IMR-90 (cell line): Measurements from ENCODE around the gene PPP1R14B. TPM values are rescaled to one million over a fixed set of nuclear protein-coding genes. Genes with fewer than 3 reads are reported as not detected.

Experiments
- ATAC-seq: fragments of 200-7000 bp; cut with Tn5 transposase; 2 replicates; pipeline ENCODE4 v1.9.1; 2020; ENCODE audit warnings: low read depth, mild to moderate bottlenecking, moderate library complexity
- BruUV-seq: library from RNA; stranded (reverse); fragments of 400-500 nt; replicated peaks from 2 replicates; lab custom pipeline; 2021; lab: Mats Ljungman, UMichigan
- CTCF ChIA-PET: fragments of 300-600 bp; formaldehyde crosslinking; extraction: SDS; loops from one replicate; lab custom pipeline; 2021; ENCODE audit warnings: antibody characterized with exemption; lab: Yijun Ruan, JAX
- POLR2A ChIA-PET: fragments of 300-600 bp; sonication (Branson Sonifier 250); formaldehyde crosslinking; loops from one replicate; lab custom pipeline; 2022; ENCODE audit warnings: antibody characterized with exemption; ENCODE audit not compliant: unreplicated experiment; lab: Charles Lee
- DNase-seq: peaks from one replicate; pipeline ENCODE4 v3.0.0; 2013
- H2AFZ ChIP-seq: replicated peaks from 2 replicates; pipeline ENCODE3; 2013; ENCODE audit warnings: low read length, mild to moderate bottlenecking; ENCODE audit not compliant: poor library complexity
- H2AK5ac ChIP-seq: 2 replicates; pipeline ENCODE4 v1.6.1; 2013; ENCODE audit warnings: low read depth, low read length, inconsistent platforms
- H2AK9ac ChIP-seq: replicated peaks from 2 replicates; pipeline ENCODE3; 2013; ENCODE audit warnings: mild to moderate bottlenecking, low read depth, low read length, moderate library complexity; ENCODE audit not compliant: poor library complexity
- H2BK120ac ChIP-seq: 2 replicates; pipeline ENCODE4 v1.6.1; 2013; ENCODE audit warnings: low read depth, low read length, inconsistent platforms
- H2BK15ac ChIP-seq: 3 replicates; pipeline ENCODE4 v1.6.1; 2013; ENCODE audit warnings: low read depth, low read length, inconsistent platforms
- H2BK20ac ChIP-seq: 2 replicates; pipeline ENCODE4 v1.6.1; 2013; ENCODE audit warnings: low read depth, mild to moderate bottlenecking, inconsistent platforms, low read length, moderate library complexity
- H2BK5ac ChIP-seq: 2 replicates; pipeline ENCODE4 v1.6.1; 2013; ENCODE audit warnings: mild to moderate bottlenecking, low read depth, low read length, inconsistent platforms; ENCODE audit not compliant: poor library complexity, severe bottlenecking
- H3K14ac ChIP-seq: replicated peaks from 2 replicates; pipeline ENCODE4 v1.6.1; 2013; ENCODE audit warnings: low read depth, low read length, inconsistent platforms
- H3K18ac ChIP-seq: 2 replicates; pipeline ENCODE4 v1.6.1; 2013; ENCODE audit warnings: low read depth, low read length, control low read depth
- H3K23ac ChIP-seq: 2 replicates; pipeline ENCODE4 v1.6.1; 2013; ENCODE audit warnings: low read depth, low read length, inconsistent platforms
- H3K27ac ChIP-seq: 2 replicates; pipeline ENCODE4 v1.5.1; 2013; ENCODE audit warnings: mild to moderate bottlenecking, control low read depth, low read length; ENCODE audit not compliant: insufficient read depth
- H3K27me3 ChIP-seq: 2 replicates; pipeline ENCODE4 v1.6.1; 2013; ENCODE audit warnings: low read length; ENCODE audit not compliant: control insufficient read depth, insufficient read depth
- H3K36me3 ChIP-seq: 2 replicates; pipeline ENCODE4 v1.6.1; 2013; ENCODE audit warnings: low read length, mixed read lengths; ENCODE audit not compliant: control insufficient read depth, insufficient read depth
- H3K4ac ChIP-seq: 2 replicates; pipeline ENCODE4 v1.6.1; 2013; ENCODE audit warnings: low read depth, low read length, inconsistent platforms
- H3K4me1 ChIP-seq: 2 replicates; pipeline ENCODE4 v1.6.1; 2013; ENCODE audit warnings: low read length, mixed read lengths; ENCODE audit not compliant: control insufficient read depth, insufficient read depth
- H3K4me2 ChIP-seq: 2 replicates; pipeline ENCODE4 v1.6.1; 2013; ENCODE audit warnings: low read depth, mild to moderate bottlenecking, control low read depth, low read length, moderate library complexity
- H3K4me3 ChIP-seq: 2 replicates; pipeline ENCODE4 v1.5.1; 2013; ENCODE audit warnings: low read depth, mild to moderate bottlenecking, control low read depth, low read length, moderate library complexity; ENCODE audit not compliant: insufficient read depth
- H3K56ac ChIP-seq: 2 replicates; pipeline ENCODE4 v1.6.1; 2013; ENCODE audit warnings: low read length, inconsistent platforms; ENCODE audit not compliant: insufficient read depth; ENCODE audit errors: extremely low read depth
- H3K79me1 ChIP-seq, 2 experiments: 2 replicates each; pipeline ENCODE4 v1.6.1; 2013; ENCODE audit warnings: low read length in 2 of 2, inconsistent platforms in 1 of 2, low read depth in 1 of 2
- H3K9ac ChIP-seq: 2 replicates; pipeline ENCODE4 v1.6.1; 2013; ENCODE audit warnings: low read depth, low read length, control low read depth
- H3K9me1 ChIP-seq: 2 replicates; pipeline ENCODE4 v1.6.1; 2013; ENCODE audit warnings: low read length, inconsistent platforms; ENCODE audit not compliant: insufficient read depth
- H3K9me3 ChIP-seq: 2 replicates; pipeline ENCODE4 v1.6.1; 2013; ENCODE audit warnings: low read length; ENCODE audit not compliant: control insufficient read depth, insufficient read depth
- H4K20me1 ChIP-seq: 2 replicates; pipeline ENCODE4 v1.6.1; 2013; ENCODE audit warnings: low read length, inconsistent platforms; ENCODE audit not compliant: insufficient read depth
- H4K5ac ChIP-seq: 2 replicates; pipeline ENCODE4 v1.6.1; 2013; ENCODE audit warnings: mild to moderate bottlenecking, low read depth, low read length, control low read depth
- H4K8ac ChIP-seq, 2 experiments: 2 replicates each; pipeline ENCODE4 v1.6.1; 2013; ENCODE audit warnings: low read depth in 2 of 2, low read length in 2 of 2, control low read depth in 1 of 2, inconsistent platforms in 1 of 2
- H4K91ac ChIP-seq: 2 replicates; pipeline ENCODE4 v1.6.1; 2013; ENCODE audit warnings: low read depth, low read length, inconsistent platforms; ENCODE audit not compliant: insufficient read depth
- MAFK ChIP-seq: IDR thresholded peaks from 2 replicates; pipeline ENCODE4 v1.6.1; 2012; ENCODE audit warnings: low read depth, low read length, improper control_type of control experiment
- MAZ ChIP-seq: IDR thresholded peaks from 2 replicates; pipeline ENCODE4 v1.6.1; 2012; ENCODE audit warnings: low read depth, mild to moderate bottlenecking, low read length, improper control_type of control experiment, moderate library complexity, borderline replicate concordance
- MXI1 ChIP-seq: IDR thresholded peaks from 2 replicates; pipeline ENCODE4 v1.6.1; 2012; ENCODE audit warnings: low read depth, mild to moderate bottlenecking, low read length, moderate library complexity, borderline replicate concordance
- USF2 ChIP-seq: fragments of 150-350 bp; IDR thresholded peaks from 2 replicates; pipeline ENCODE4 v1.6.1; 2017; ENCODE audit warnings: mild to moderate bottlenecking, antibody characterized with exemption, low read length, low read depth
- WGBS, 2 experiments: methylation state at CpG; one replicate each; pipeline versions ENCODE4 v1.1.5 to v1.1.7; 2013; ENCODE audit warnings: missing lambda C conversion rate in 2 of 2; ENCODE audit not compliant: insufficient read length in 1 of 2; ENCODE audit errors: extremely low coverage in 2 of 2; 5-methylcytosine and 5-hydroxymethylcytosine counted together
- dilution Hi-C: fragments of 300-500 bp; cut with HindIII; formaldehyde crosslinking; loops from one replicate; pipeline ENCODE4 v1.14.3; 2018; ENCODE audit warnings: low sequenced_read_pairs; ENCODE audit not compliant: unreplicated experiment
- in situ Hi-C: fragments of 300-500 bp; cut with MboI; formaldehyde crosslinking; loops from 3 replicates; pipeline ENCODE4 v1.14.3; 2019; ENCODE audit warnings: low sequenced_read_pairs, inconsistent platforms, mixed read lengths
- intact Hi-C: fragments of 100-400 bp; cut with micrococcal nuclease; formaldehyde crosslinking; loops from 2 replicates; pipeline ENCODE4 v1.10.0; 2022
- polyA plus RNA-seq, 3 experiments: library from polyadenylated mRNA; depleted of rRNA; stranded (reverse); fragments of >200 nt; gene quantifications; 2 replicates each; pipeline ENCODE4 v1.2.3, GENCODE V29; 2012; ENCODE audit warnings: low replicate concordance in 1 of 3
- total RNA-seq: library from RNA; depleted of rRNA; stranded (reverse); fragments of >200 nt; gene quantifications from 2 replicates; pipeline ENCODE4 v1.2.3, GENCODE V29; 2012

PPP1R14B gene
- total and polyA plus RNA-seq, 2 of the 4 experiments (the other 2 are of a cell fraction), result 176 to 257 TPM

GRCh38 chr11:64233913-64234586 is 12.7 kb downstream of the PPP1R14B start, which contains the start of gene VEGFB:
Gene VEGFB, plus strand, starts transcription at chr11:64234584. Its CDS starts 250 bp downstream, at chr11:64234834.
- peak within 1 kb of the TSS; percentile 94 for H3K23ac ChIP-seq
- TF ChIP-seq USF2 (peak; percentile 22; the same call in 1 of the 2 replicates), MAZ (peak; percentile 79; the same call in 1 of the 2 replicates), MAFK (no peak), MXI1 (no peak)
- H3K14ac ChIP-seq, result peak within 1 kb of the TSS; percentile 65
- H2BK5ac ChIP-seq, result peak within 1 kb of the TSS; percentile 15
- ChIA-PET CTCF (interaction anchor here (0.6 kb wide), 1 partner anchor 38 kb away, joined by 4 read pairs; no protein-coding TSS in a partner anchor), POLR2A (no interaction called here)
- peaks cover 19% of the 10 kb centered on the region for H3K36me3 ChIP-seq
- peak within 1 kb of the TSS; percentile 67; the same call in 1 of the 2 replicates for H3K4ac ChIP-seq
- H2AFZ ChIP-seq, result peak within 1 kb of the TSS; percentile 92
- H4K91ac ChIP-seq, result 0 out of 2 replicates have a peak within 1 kb of the TSS, but pooled peaks have one; percentile 4
- H3K18ac ChIP-seq, result no peak within 1 kb of the TSS
- H4K8ac ChIP-seq, result peak within 1 kb of the TSS; percentile 40 to 63; a peak in 2 of 4 replicates
- peak within 1 kb of the TSS; percentile 75 for H3K4me2 ChIP-seq
- H3K27me3 ChIP-seq, result no peaks in the 10 kb centered on the region
- H3K9me1 ChIP-seq, result no peaks in the 10 kb centered on the region; the same call in 1 of the 2 replicates
- H2AK5ac ChIP-seq, result peak within 1 kb of the TSS; percentile 69
- dilution Hi-C loops (no loop called here), in situ Hi-C loops (no loop called here), intact Hi-C loops (no loop called here)
- ATAC-seq (peak; percentile 82), DNase-seq (peak; percentile 26)
- 4% methylated on average over 26 of the region's 62 CpGs; no CpG with 5 or more reads in 1 of the 2 experiments for WGBS, 2 experiments
- H3K4me3 ChIP-seq, result peak within 1 kb of the TSS; percentile 76
- H2BK120ac ChIP-seq, result peak within 1 kb of the TSS; percentile 32; the same call in 1 of the 2 replicates
- no peaks in the 10 kb centered on the region for H4K20me1 ChIP-seq
- no peak within 1 kb of the TSS for H4K5ac ChIP-seq
- peak within 1 kb of the TSS; percentile 38; the same call in 1 of the 2 replicates for H3K56ac ChIP-seq
- peaks cover 13% of the 10 kb centered on the region for H3K4me1 ChIP-seq
- no TSS peak for BruUV-seq
- H3K27ac ChIP-seq, result peak within 1 kb of the TSS; percentile 62
- H2BK20ac ChIP-seq, result no peak within 1 kb of the TSS
- no peaks in the 10 kb centered on the region for H3K9me3 ChIP-seq
- no peak within 1 kb of the TSS for H2BK15ac ChIP-seq
- H2AK9ac ChIP-seq, result peak within 1 kb of the TSS; percentile 99
- peak within 1 kb of the TSS; percentile 82 for H3K9ac ChIP-seq
- H3K79me1 ChIP-seq, result peaks cover 16 to 58% of the 10 kb centered on the region in 2 experiments
